SU-DHL-6 (cell line): ENCODE results near the gene RAB6A.

Experiments
- EZH2phosphoT487 ChIP-seq: fragments of 200-600 bp; sonication (generic), shearing (Covaris generic); conservative IDR thresholded peaks from 2 replicates; pipeline ENCODE4 v1.6.1; 2018; ENCODE audit warnings: mild to moderate bottlenecking, antibody characterized with exemption, low read length, moderate library complexity, mixed read lengths
- TF ChIP-seq, protein P1 (sequence below): fragments of 200-600 bp; sonication (generic); IDR thresholded peaks from one replicate; pipeline ENCODE4 v1.5.1; 2017; ENCODE audit warnings: antibody characterized with exemption, mild to moderate bottlenecking, low read length, moderate library complexity; ENCODE audit not compliant: insufficient read depth, poor library complexity, severe bottlenecking

DNA sequence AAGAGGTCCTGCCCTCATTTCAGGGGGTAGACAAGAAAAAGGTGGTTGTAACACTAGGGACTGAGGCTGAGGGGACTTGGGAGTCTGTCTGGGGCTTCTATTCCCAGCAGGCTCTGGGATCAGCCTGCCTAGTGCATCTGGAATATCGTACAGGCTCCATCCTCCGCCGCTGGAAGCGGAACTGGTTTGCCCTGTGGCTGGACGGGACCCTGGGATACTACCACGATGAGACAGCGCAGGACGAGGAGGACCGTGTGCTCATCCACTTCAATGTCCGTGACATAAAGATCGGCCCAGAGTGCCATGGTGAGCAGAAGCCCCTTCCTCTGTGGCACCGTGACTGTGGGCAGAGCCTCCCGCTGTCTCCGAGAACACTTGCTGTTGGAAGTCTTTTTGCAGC lies 110.5 kb downstream of the RAB6A start:
- TF ChIP-seq, protein P1, sequence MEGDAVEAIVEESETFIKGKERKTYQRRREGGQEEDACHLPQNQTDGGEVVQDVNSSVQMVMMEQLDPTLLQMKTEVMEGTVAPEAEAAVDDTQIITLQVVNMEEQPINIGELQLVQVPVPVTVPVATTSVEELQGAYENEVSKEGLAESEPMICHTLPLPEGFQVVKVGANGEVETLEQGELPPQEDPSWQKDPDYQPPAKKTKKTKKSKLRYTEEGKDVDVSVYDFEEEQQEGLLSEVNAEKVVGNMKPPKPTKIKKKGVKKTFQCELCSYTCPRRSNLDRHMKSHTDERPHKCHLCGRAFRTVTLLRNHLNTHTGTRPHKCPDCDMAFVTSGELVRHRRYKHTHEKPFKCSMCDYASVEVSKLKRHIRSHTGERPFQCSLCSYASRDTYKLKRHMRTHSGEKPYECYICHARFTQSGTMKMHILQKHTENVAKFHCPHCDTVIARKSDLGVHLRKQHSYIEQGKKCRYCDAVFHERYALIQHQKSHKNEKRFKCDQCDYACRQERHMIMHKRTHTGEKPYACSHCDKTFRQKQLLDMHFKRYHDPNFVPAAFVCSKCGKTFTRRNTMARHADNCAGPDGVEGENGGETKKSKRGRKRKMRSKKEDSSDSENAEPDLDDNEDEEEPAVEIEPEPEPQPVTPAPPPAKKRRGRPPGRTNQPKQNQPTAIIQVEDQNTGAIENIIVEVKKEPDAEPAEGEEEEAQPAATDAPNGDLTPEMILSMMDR = no peak
- no peak for TF ChIP-seq EZH2phosphoT487
